ENCODE measurements around the gene DHRS12.

DHRS12 gene

DNA sequence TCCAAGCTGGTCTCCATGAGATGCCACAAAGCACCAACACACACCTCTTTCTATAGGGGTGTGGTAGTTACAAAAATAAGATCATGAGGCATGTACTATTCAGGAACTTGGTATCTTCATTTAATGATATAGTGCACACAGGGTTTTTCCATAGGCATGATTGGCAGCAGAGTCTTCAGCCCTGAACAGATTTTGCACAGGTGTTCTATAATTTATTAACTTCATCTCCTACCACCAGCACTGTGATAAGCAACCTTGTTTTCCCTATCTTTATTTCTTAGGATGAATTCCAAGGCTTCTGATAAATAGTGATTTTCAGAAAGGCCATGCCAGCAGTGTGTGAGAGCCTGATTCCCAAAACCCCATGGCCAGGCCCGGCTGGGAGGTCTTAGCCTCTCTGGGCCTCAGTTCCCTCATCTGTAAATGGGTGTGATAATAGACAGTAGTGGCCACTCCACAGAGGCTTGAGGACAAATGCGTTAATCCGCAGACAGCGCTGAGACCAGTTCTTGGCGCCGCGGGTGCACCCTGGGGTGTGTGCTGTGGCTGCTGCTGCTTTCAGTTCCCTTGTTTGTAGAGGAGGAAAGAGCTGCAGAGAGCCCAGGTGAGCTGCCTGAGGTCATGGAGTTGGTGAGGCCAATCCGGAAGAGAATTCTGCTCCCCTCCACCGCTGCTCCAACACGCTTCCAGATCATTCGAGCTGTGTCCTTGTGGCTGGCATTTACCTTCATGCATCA lies 33.1 kb downstream of the DHRS12 start:
- ChIA-PET CTCF (interaction anchor here (0.8 to 2.3 kb wide), 3 partner anchors 9 to 337 kb away, joined by 3 to 9 read pairs (median 3); no protein-coding TSS in a partner anchor), POLR2A (no interaction called here)
- no peak for DNase-seq (ENCODE audit: low read depth, low spot score)
- H3K4me3 ChIP-seq (ENCODE audit: low read depth, low read length): no peak overlapping the region
- no peak for TF ChIP-seq CTCF (IDR thresholded peaks at IDR 0.05; ENCODE audit: insufficient read depth, low read length, missing control alignments)

GRCh38 chr13:51770160-51770559 lies 33.8 kb downstream of the DHRS12 start:
- TF ChIP-seq CTCF (IDR thresholded peaks at IDR 0.05; ENCODE audit: insufficient read depth, low read length, missing control alignments): no peak
- no peak for DNase-seq (ENCODE audit: low read depth, low spot score)
- no peak overlapping the region for H3K4me3 ChIP-seq (ENCODE audit: low read depth, low read length)
- CTCF ChIA-PET: interaction anchor here (2.3 kb wide), 1 partner anchor 336 kb away, joined by 9 read pairs; no protein-coding TSS in a partner anchor
- POLR2A ChIA-PET: no interaction called here

DNA sequence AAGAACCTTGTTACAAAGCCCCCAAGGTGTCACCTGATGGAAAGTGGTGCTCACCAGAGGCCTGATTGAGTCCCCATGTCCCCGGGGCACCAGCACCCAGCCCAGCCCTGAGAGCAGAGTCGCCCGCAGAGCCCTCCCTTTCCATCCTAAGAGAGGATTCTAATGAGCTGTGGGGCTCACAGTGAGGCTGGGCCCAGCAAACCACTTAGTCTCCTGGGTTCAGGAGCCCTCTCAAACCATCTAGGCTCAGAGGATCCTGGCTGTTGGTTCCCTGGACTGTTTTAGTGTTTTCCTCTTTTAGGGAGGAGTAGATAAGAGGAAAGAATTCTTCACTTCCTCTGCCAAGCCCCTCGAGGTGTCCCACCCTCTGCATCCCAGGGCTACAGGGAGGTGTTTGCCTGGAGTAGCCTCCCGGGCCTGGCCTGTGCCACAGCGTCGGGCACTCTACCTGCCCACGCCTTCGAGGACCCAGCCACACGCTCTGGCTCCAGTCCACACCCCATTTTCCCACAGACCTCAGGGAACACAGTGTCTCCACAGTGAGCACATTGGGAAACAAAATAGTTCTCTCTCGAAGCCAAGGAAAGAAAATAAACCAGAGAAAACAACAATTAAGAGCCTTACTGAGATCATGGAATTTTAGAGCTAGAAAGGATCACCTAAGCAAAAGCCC lies 34.4 kb downstream of the DHRS12 start:
- H3K4me3 ChIP-seq (ENCODE audit: low read depth, low read length): no peak overlapping the region
- POLR2A ChIA-PET: no interaction called here
- TF ChIP-seq CTCF (IDR thresholded peaks at IDR 0.05; ENCODE audit: insufficient read depth, low read length, missing control alignments): no peak
- CTCF ChIA-PET: interaction anchor here (2.3 kb wide), 1 partner anchor 335 kb away, joined by 9 read pairs; no protein-coding TSS in a partner anchor
- no peak for DNase-seq (ENCODE audit: low read depth, low spot score)

DNA sequence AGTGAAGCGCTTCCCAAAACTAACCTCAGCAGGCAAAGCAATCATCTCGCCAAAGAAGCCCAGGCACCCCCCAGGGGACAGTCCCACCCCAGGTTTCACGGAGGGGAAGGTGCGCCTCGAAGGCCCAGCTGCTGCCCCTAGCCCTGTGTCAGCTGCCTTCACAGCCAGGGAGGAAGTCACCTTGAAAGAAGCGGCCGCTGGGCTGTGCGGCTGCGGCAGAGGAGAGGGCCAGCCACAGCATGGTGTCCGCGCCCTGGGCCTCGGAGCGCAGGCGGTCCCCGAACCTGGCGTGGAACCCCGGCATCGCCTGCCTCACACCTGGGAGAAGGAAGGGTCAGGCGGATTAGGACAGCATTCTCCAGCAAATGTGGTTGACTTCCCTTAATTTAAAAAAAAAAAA lies 35.0 kb downstream of the DHRS12 start:
- CTCF ChIA-PET: no interaction called here

DNA sequence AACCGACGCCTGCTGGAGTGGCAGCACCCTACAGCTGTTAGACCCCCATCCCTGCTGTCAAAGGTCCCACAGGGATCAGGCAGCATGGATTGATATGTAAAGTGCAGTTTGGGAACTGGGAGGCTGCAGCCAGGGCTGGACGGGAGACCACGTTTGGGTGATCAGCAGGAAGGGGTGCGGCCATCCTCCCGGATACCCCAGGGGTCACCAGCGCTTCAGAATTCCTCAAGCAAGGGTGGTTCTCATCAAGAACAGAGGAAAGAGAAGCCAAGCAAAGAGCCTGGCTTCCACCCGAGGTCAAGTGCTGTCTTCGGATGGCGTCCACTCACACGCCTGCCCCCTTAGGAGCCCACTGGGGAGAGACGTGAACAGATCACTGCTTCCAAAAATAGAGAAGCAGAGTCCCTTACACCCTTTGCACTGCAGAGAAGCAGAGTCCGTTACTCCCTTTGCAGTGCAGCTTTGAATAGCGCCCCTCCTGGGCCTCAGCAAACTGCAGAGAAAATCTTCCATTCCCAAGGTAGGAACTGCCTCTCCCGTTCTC lies 35.5 kb downstream of the DHRS12 start:
- ChIA-PET CTCF (no interaction called here), POLR2A (no interaction called here)
- TF ChIP-seq CTCF (IDR thresholded peaks at IDR 0.05; ENCODE audit: insufficient read depth, low read length, missing control alignments): no peak
- no peak overlapping the region for H3K4me3 ChIP-seq (ENCODE audit: low read depth, low read length)
- DNase-seq (ENCODE audit: low read depth, low spot score): no peak

More for the DNA sequence above, 35.0 kb downstream of the DHRS12 start:
- no peak for TF ChIP-seq CTCF (IDR thresholded peaks at IDR 0.05; ENCODE audit: insufficient read depth, low read length, missing control alignments)
- no peak overlapping the region for H3K4me3 ChIP-seq (ENCODE audit: low read depth, low read length)
- DNase-seq (ENCODE audit: low read depth, low spot score): no peak
- POLR2A ChIA-PET: no interaction called here

DNA sequence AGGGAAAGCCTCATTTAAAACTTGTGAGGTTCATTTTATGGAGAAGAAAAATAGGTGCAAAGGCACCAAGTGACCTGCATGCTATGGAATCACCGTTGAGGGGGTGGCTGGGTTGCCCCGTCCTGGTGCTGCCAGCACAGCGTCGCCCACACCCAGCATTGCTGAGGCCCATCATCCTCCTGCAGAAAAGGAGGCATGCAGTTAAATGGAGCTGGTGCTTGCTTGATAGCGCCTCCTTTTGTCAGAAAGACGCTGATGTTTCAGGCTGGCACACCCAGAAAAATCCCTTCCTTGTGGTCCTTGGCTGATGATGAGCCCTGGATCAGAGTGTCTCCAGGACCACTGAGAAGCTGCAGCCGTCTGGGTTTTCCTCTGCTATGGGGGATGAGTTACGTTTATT lies 36.9 kb downstream of the DHRS12 start:
- DNase-seq (ENCODE audit: low read depth, low spot score): no peak
- no peak overlapping the region for H3K4me3 ChIP-seq (ENCODE audit: low read depth, low read length)
- TF ChIP-seq CTCF (IDR thresholded peaks at IDR 0.05; ENCODE audit: insufficient read depth, low read length, missing control alignments): no peak
- POLR2A ChIA-PET: no interaction called here
- CTCF ChIA-PET: interaction anchor here (0.7 kb wide), 1 partner anchor 17 kb away, joined by 3 read pairs; no protein-coding TSS in a partner anchor
